HG03196 (cell line): ENCODE measurements around the gene SERPINA9.
"Not testable (repeated sequence)": the region's sequence is repeated elsewhere in the genome, so short reads cannot be mapped to it uniquely, and the experiment has no call there.

ENCODE experiments used
- ATAC-seq: cut with Tn5 transposase; IDR thresholded peaks from one replicate; pipeline ENCODE4 v1.9.1; 2021; ENCODE audit not compliant: unreplicated experiment

The SERPINA9 gene

GRCh38 chr14:94476023-94476422 lies at the start of gene SERPINA9:
SERPINA9 (minus strand) TSS chr14:94476197; CDS start chr14:94469840, 6,357 bp downstream.
- no peak for ATAC-seq

GRCh38 chr14:94524093-94524492 lies 48.1 kb upstream of the SERPINA9 start:
- ATAC-seq = no peak

GRCh38 chr14:94523265-94523664 lies 47.3 kb upstream of the SERPINA9 start:
- ATAC-seq = no peak

- ATAC-seq = no peak
Measured at GRCh38 chr14:94522115-94522724, 46.2 kb upstream of the SERPINA9 start.

GRCh38 chr14:94521375-94522114 lies 45.5 kb upstream of the SERPINA9 start:
- no peak for ATAC-seq

- ATAC-seq = no peak
Measured at GRCh38 chr14:94517641-94518257, 41.8 kb upstream of the SERPINA9 start.

- no peak for ATAC-seq
Measured at GRCh38 chr14:94517248-94517640, 41.2 kb upstream of the SERPINA9 start.

GRCh38 chr14:94515856-94516255 lies 39.9 kb upstream of the SERPINA9 start:
- ATAC-seq = no peak

GRCh38 chr14:94515426-94515825 lies 39.4 kb upstream of the SERPINA9 start:
- no peak for ATAC-seq

- no peak for ATAC-seq
Measured at GRCh38 chr14:94514351-94514750, 38.4 kb upstream of the SERPINA9 start.

- ATAC-seq = not testable (repeated sequence)
Measured at GRCh38 chr14:94510481-94510880, 34.5 kb upstream of the SERPINA9 start.

- no peak for ATAC-seq
Measured at GRCh38 chr14:94509356-94509755, 33.4 kb upstream of the SERPINA9 start, which contains the start of gene SERPINA12. SERPINA12 (minus strand) TSS chr14:94509469; CDS start chr14:94498397, 11,072 bp downstream.

- no peak for ATAC-seq
Measured at GRCh38 chr14:94505641-94506040, 29.6 kb upstream of the SERPINA9 start.

GRCh38 chr14:94505206-94505605 lies 29.2 kb upstream of the SERPINA9 start:
- no peak for ATAC-seq

- no peak for ATAC-seq
Measured at GRCh38 chr14:94501588-94502516, 25.9 kb upstream of the SERPINA9 start.

GRCh38 chr14:94500264-94500663 lies 24.3 kb upstream of the SERPINA9 start:
- ATAC-seq = no peak

- no peak for ATAC-seq
Measured at GRCh38 chr14:94499673-94500072, 23.7 kb upstream of the SERPINA9 start.

- no peak for ATAC-seq
Measured at GRCh38 chr14:94498215-94498614, 22.2 kb upstream of the SERPINA9 start.

- no peak for ATAC-seq
Measured at GRCh38 chr14:94494085-94494484, 18.1 kb upstream of the SERPINA9 start.

- ATAC-seq = no peak
Measured at GRCh38 chr14:94491511-94491910, 15.5 kb upstream of the SERPINA9 start.

GRCh38 chr14:94489336-94489735 lies 13.3 kb upstream of the SERPINA9 start:
- ATAC-seq = no peak
